ENCODE measurements around the gene COL5A3.

- no peak for TF ChIP-seq POLR2A (IDR thresholded peaks at IDR 0.05)
- TF ChIP-seq CTCF (IDR thresholded peaks at IDR 0.05) = no peak
These were observed 3.5 kb downstream of the COL5A3 start for GRCh38 chr19:10006752-10007323.

Data from gastroesophageal sphincter (tissue), 3 donors.